ENCODE measurements around the gene RNF212.

RNF212 gene

DNA sequence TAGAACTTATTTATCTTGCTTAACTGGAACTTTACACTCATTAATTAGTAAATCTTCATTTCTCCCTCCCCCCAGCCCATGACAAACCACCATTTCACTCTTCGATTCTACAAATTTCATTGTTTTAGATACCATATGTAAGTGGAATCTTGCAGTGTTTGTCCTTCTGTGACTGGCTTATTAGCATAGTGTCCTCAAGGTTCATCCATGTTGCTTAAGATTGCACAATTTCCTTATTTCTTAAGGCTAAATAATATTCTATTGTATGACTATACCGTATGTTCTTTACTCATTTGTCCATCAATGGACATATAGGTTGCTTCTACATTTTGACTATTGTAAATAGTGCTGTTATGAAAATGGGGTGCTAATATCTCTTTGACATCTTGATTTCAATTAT, 24.5 kb upstream of the RNF212 start:
- TF ChIP-seq SIN3A (IDR thresholded peaks at IDR 0.05; ENCODE audit: borderline replicate concordance, insufficient read depth, low read length) = no peak
- no peak for TF ChIP-seq TAF1 (IDR thresholded peaks at IDR 0.05; ENCODE audit: borderline replicate concordance, insufficient read depth, low read length)
- TF ChIP-seq POLR2AphosphoS5 (IDR thresholded peaks at IDR 0.05; ENCODE audit: low read depth, low read length) = no peak
- TF ChIP-seq, protein P1, sequence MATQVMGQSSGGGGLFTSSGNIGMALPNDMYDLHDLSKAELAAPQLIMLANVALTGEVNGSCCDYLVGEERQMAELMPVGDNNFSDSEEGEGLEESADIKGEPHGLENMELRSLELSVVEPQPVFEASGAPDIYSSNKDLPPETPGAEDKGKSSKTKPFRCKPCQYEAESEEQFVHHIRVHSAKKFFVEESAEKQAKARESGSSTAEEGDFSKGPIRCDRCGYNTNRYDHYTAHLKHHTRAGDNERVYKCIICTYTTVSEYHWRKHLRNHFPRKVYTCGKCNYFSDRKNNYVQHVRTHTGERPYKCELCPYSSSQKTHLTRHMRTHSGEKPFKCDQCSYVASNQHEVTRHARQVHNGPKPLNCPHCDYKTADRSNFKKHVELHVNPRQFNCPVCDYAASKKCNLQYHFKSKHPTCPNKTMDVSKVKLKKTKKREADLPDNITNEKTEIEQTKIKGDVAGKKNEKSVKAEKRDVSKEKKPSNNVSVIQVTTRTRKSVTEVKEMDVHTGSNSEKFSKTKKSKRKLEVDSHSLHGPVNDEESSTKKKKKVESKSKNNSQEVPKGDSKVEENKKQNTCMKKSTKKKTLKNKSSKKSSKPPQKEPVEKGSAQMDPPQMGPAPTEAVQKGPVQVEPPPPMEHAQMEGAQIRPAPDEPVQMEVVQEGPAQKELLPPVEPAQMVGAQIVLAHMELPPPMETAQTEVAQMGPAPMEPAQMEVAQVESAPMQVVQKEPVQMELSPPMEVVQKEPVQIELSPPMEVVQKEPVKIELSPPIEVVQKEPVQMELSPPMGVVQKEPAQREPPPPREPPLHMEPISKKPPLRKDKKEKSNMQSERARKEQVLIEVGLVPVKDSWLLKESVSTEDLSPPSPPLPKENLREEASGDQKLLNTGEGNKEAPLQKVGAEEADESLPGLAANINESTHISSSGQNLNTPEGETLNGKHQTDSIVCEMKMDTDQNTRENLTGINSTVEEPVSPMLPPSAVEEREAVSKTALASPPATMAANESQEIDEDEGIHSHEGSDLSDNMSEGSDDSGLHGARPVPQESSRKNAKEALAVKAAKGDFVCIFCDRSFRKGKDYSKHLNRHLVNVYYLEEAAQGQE (IDR thresholded peaks at IDR 0.05; ENCODE audit: insufficient read depth in 1 of 2, low read depth in 2 of 2, low read length in 2 of 2) = no peak
- no peak for TF ChIP-seq FOXP2 (optimal IDR thresholded peaks at IDR 0.05; ENCODE audit: borderline replicate concordance, extremely low read depth, extremely low read length, insufficient read depth)

DNA sequence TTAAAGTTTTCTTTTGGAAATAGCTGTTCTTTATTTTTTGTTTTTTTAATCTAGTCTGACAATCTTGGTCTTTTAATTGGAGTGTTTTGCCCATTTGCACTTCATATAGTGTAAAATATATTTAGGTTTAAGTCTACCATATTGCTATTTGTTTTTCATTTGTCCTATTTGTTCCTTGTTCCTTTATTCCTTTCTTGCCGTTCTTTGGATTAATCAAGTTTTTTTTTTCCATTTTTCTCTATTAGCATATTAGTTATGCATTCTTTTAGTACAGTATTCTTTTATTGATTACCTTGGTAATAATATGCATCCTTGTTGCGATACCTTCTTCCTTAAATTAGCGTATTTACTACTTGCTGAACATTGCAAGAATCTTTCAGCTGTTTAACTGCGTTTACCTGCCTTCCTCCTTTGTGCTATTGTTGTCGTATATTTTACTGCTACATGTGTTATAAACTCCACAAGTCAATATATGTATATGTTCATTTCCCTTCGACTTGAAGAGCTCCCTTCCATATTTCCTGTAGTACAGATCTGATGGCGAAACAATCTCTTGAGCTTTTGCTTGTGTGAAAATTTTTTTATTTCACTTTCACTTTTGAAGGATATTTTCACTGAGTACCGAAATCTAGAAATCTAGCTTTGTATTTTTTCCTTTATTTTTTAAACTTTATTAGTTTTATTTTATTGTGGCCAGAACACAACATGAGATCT, 23.9 kb upstream of the RNF212 start:
- TF ChIP-seq TAF1 (IDR thresholded peaks at IDR 0.05; ENCODE audit: borderline replicate concordance, insufficient read depth, low read length) (no peak), POLR2AphosphoS5 (IDR thresholded peaks at IDR 0.05; ENCODE audit: low read depth, low read length) (no peak), FOXP2 (optimal IDR thresholded peaks at IDR 0.05; ENCODE audit: borderline replicate concordance, extremely low read depth, extremely low read length, insufficient read depth) (no peak), SIN3A (IDR thresholded peaks at IDR 0.05; ENCODE audit: borderline replicate concordance, insufficient read depth, low read length) (no peak)
- TF ChIP-seq, protein P1 (IDR thresholded peaks at IDR 0.05; ENCODE audit: insufficient read depth in 1 of 2, low read depth in 2 of 2, low read length in 2 of 2) = no peak

DNA sequence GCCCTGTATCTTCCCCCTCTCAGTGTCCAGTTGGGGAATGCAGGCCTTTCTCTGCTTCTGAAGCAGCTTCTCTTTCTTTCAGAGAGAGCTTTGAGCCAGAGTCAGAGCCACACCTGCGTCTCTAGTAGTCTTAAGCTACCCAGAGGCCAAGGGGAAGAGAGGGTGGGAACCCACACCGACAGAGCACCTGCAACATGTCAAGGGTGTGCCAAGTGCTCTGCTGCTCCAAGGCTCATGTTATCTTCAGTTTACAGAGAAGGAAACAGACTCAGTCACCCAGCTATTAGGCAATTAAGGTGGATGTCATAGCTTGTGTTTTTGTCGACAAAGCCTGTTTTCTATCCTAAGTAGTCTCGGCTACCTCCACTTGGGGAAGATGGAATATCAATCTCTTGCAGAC, 22.7 kb upstream of the RNF212 start:
- TF ChIP-seq SIN3A (IDR thresholded peaks at IDR 0.05; ENCODE audit: borderline replicate concordance, insufficient read depth, low read length) (no peak), POLR2AphosphoS5 (IDR thresholded peaks at IDR 0.05; ENCODE audit: low read depth, low read length) (no peak), TAF1 (IDR thresholded peaks at IDR 0.05; ENCODE audit: borderline replicate concordance, insufficient read depth, low read length) (no peak), FOXP2 (optimal IDR thresholded peaks at IDR 0.05; ENCODE audit: borderline replicate concordance, extremely low read depth, extremely low read length, insufficient read depth) (no peak)
- TF ChIP-seq, protein P1 (IDR thresholded peaks at IDR 0.05; ENCODE audit: insufficient read depth in 1 of 2, low read depth in 2 of 2, low read length in 2 of 2) = no peak

DNA sequence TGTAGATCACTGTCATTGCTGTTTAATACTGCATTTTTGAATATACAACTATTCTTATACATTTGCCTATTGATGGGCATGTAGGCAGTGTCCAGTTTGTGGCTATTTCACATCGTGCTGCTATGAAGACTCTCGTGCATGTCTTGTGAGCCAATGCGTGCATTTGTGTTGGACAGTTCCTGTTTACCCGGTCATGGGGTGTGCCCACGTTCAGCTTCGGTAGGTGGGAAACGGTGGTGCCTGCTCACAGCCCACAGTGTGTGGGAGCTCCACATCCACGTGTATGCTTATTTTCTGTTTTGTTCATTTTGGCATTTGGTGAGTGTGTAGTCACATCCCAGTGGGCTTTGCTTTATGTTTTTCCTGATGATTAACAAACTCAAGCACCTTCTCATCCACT, 19.7 kb upstream of the RNF212 start:
- TF ChIP-seq FOXP2 (optimal IDR thresholded peaks at IDR 0.05; ENCODE audit: borderline replicate concordance, extremely low read depth, extremely low read length, insufficient read depth) (no peak), TAF1 (IDR thresholded peaks at IDR 0.05; ENCODE audit: borderline replicate concordance, insufficient read depth, low read length) (no peak), SIN3A (IDR thresholded peaks at IDR 0.05; ENCODE audit: borderline replicate concordance, insufficient read depth, low read length) (no peak), POLR2AphosphoS5 (IDR thresholded peaks at IDR 0.05; ENCODE audit: low read depth, low read length) (no peak)
- TF ChIP-seq, protein P1 (IDR thresholded peaks at IDR 0.05; ENCODE audit: insufficient read depth in 1 of 2, low read depth in 2 of 2, low read length in 2 of 2) = peak; percentile 40 to 85; a peak in 2 of 4 replicates
